HepG2 (cell line): Measurements from ENCODE around the gene RNF40. TPM values are rescaled to one million over a fixed set of nuclear protein-coding genes. Genes with fewer than 3 reads are reported as not detected.

Source experiments
- AHR ChIP-seq: IDR thresholded peaks from 2 replicates; pipeline ENCODE4 v1.6.1; 2018; ENCODE audit warnings: missing genetic modification reagents, missing compliant biosample characterization
- ARNTL ChIP-seq: sonication (generic); formaldehyde crosslinking; IDR thresholded peaks from 2 replicates; pipeline ENCODE4 v1.4.0; 2020; ENCODE audit warnings: mild to moderate bottlenecking, missing genetic modification reagents
- ATF2 ChIP-seq: sonication (generic); formaldehyde crosslinking; IDR thresholded peaks from 2 replicates; pipeline ENCODE4 v1.4.0; 2020; ENCODE audit warnings: missing genetic modification reagents
- BCL6 ChIP-seq: IDR thresholded peaks from 2 replicates; pipeline ENCODE4 v1.6.1; 2016; ENCODE audit warnings: missing genetic modification reagents, missing compliant biosample characterization
- E2F5 ChIP-seq: sonication (generic); formaldehyde crosslinking; conservative IDR thresholded peaks from 2 replicates; pipeline ENCODE4 v1.4.0; 2020; ENCODE audit warnings: missing genetic modification reagents
- FOSL1 ChIP-seq: sonication (generic); formaldehyde crosslinking; IDR thresholded peaks from 2 replicates; pipeline ENCODE4 v1.9.0; 2021; ENCODE audit warnings: missing genetic modification reagents, borderline replicate concordance
- NFYB ChIP-seq: sonication (generic); formaldehyde crosslinking; IDR thresholded peaks from 2 replicates; pipeline ENCODE4 v1.4.0; 2020; ENCODE audit warnings: missing genetic modification reagents
- NR0B2 ChIP-seq: sonication (generic); formaldehyde crosslinking; IDR thresholded peaks from 2 replicates; pipeline ENCODE4 v1.4.0; 2020; ENCODE audit warnings: mild to moderate bottlenecking, missing genetic modification reagents
- PPARG ChIP-seq: conservative IDR thresholded peaks from 2 replicates; pipeline ENCODE4 v1.6.1; 2016; ENCODE audit warnings: missing biosample characterization, missing genetic modification reagents
- RFX3 ChIP-seq: IDR thresholded peaks from 2 replicates; pipeline ENCODE4 v1.6.1; 2016; ENCODE audit warnings: missing biosample characterization, missing genetic modification reagents
- SCMH1 ChIP-seq: sonication (generic); formaldehyde crosslinking; IDR thresholded peaks from 2 replicates; pipeline ENCODE4 v1.9.0; 2021; ENCODE audit warnings: missing genetic modification reagents, mild to moderate bottlenecking, borderline replicate concordance
- SRSF1 ChIP-seq: fragments of 200-400 bp; formaldehyde crosslinking; optimal IDR thresholded peaks from 2 replicates; pipeline ENCODE3; 2017; ENCODE audit warnings: mild to moderate bottlenecking, low read depth, low read length, moderate library complexity
- ZFP36 ChIP-seq: fragments of 150-350 bp; IDR thresholded peaks from 2 replicates; pipeline ENCODE4 v1.6.1; 2018; ENCODE audit warnings: borderline replicate concordance, low read length, low read depth; ENCODE audit not compliant: partially characterized antibody
- ZFP91 ChIP-seq: sonication (generic); formaldehyde crosslinking; IDR thresholded peaks from 2 replicates; pipeline ENCODE4 v1.9.0; 2022; ENCODE audit warnings: missing genetic modification reagents, mild to moderate bottlenecking, borderline replicate concordance
- ZNF232 ChIP-seq: sonication (generic); formaldehyde crosslinking; IDR thresholded peaks from 2 replicates; pipeline ENCODE4 v1.4.0; 2020; ENCODE audit warnings: missing genetic modification reagents, borderline replicate concordance
- ZNF264 ChIP-seq: sonication (generic); formaldehyde crosslinking; IDR thresholded peaks from 2 replicates; pipeline ENCODE4 v1.4.0; 2020; ENCODE audit warnings: missing genetic modification reagents
- ZNF296 ChIP-seq: sonication (generic); formaldehyde crosslinking; conservative IDR thresholded peaks from 2 replicates; pipeline ENCODE4 v1.5.0; 2020; ENCODE audit warnings: mild to moderate bottlenecking, missing genetic modification reagents
- ZNF552 ChIP-seq: sonication (generic); formaldehyde crosslinking; IDR thresholded peaks from 2 replicates; pipeline ENCODE4 v1.9.0; 2022; ENCODE audit warnings: missing genetic modification reagents, mild to moderate bottlenecking, borderline replicate concordance
- ZNF703 ChIP-seq: sonication (generic); formaldehyde crosslinking; IDR thresholded peaks from 2 replicates; pipeline ENCODE4 v1.5.1; 2020; ENCODE audit warnings: missing genetic modification reagents, mild to moderate bottlenecking, moderate library complexity, borderline replicate concordance
- ZNF704 ChIP-seq: sonication (generic); formaldehyde crosslinking; IDR thresholded peaks from 2 replicates; pipeline ENCODE4 v1.8.1; 2023; ENCODE audit warnings: mild to moderate bottlenecking, inconsistent platforms, moderate library complexity, missing genetic modification reagents, borderline replicate concordance
- ZNF747 ChIP-seq: sonication (generic); formaldehyde crosslinking; IDR thresholded peaks from 2 replicates; pipeline ENCODE4 v1.8.1; 2023; ENCODE audit warnings: missing genetic modification reagents, mild to moderate bottlenecking, borderline replicate concordance
- ZNF777 ChIP-seq: sonication (generic); formaldehyde crosslinking; IDR thresholded peaks from 2 replicates; pipeline ENCODE4 v1.4.0; 2020; ENCODE audit warnings: missing genetic modification reagents
- ZNF780A ChIP-seq: sonication (generic); formaldehyde crosslinking; IDR thresholded peaks from 2 replicates; pipeline ENCODE4 v1.8.0; 2022; ENCODE audit warnings: mild to moderate bottlenecking, missing genetic modification reagents, moderate library complexity
- polyA plus RNA-seq, 8 experiments: library from polyadenylated mRNA; depleted of rRNA in 3 of 8; stranded (reverse) in 7 of 8; unstranded in 1 of 8; fragments of >200 nt; fragmentation: Illumina TruSeq in 4 of 8; extraction: Trizol in 4 of 8; gene quantifications; 2 replicates each; pipeline versions ENCODE4 v1.2.1 to v1.2.3, GENCODE V29; 2011 to 2016; ENCODE audit warnings: low read depth in 4 of 8, missing spikeins in 1 of 8, mixed read lengths in 1 of 8; ENCODE audit not compliant: insufficient read depth in 1 of 8
- total RNA-seq, 5 experiments: library from RNA; depleted of rRNA; stranded (reverse); fragments of >200 nt; fragmentation: Illumina TruSeq; extraction: Trizol; gene quantifications; 2 replicates each; pipeline ENCODE4 v1.2.3, GENCODE V29; 2016; ENCODE audit warnings: low read depth in 1 of 5

The RNF40 gene
- total and polyA plus RNA-seq, 2 of the 13 experiments (the other 11 are each of a cell fraction or from before 2014, with no cell fraction given), result 84.0 to 85.6 TPM

GRCh38 chr16:30786115-30786935 lies 24.2 kb downstream of the RNF40 start (continued):
- TF ChIP-seq ZFP36 (no peak), NFYB (CRISPR knock-in tag) (no peak), SCMH1 (CRISPR knock-in tag) (no peak), ZNF704 (CRISPR knock-in tag) (no peak), ZNF703 (no peak), ZNF777 (no peak; the same call in 1 of the 2 replicates), BCL6 (0 out of 2 replicates have a peak, but pooled peaks have one; percentile 16), SRSF1 (peak; percentile 42), ATF2 (no peak), ZNF552 (CRISPR knock-in tag) (no peak), ZNF747 (CRISPR knock-in tag) (no peak), ZNF264 (CRISPR knock-in tag) (no peak), PPARG (CRISPR knock-in tag) (no peak), NR0B2 (no peak), ZNF232 (CRISPR knock-in tag) (no peak), ZNF780A (CRISPR knock-in tag) (no peak), RFX3 (no peak), ARNTL (CRISPR knock-in tag) (no peak), ZNF296 (CRISPR knock-in tag) (no peak), FOSL1 (no peak), AHR (CRISPR knock-in tag) (no peak; the same call in 1 of the 2 replicates), E2F5 (no peak), ZFP91 (CRISPR knock-in tag) (no peak)
